ENCODE data around the gene HECA.

GRCh38 chr6:139099984-139100383 lies 34.9 kb upstream of the HECA start:
- TF ChIP-seq GATA3 (IDR thresholded peaks at IDR 0.05; ENCODE audit: low read depth, low read length) (no peak), GATA2 (IDR thresholded peaks at IDR 0.05; ENCODE audit: low read depth, low read length) (no peak)

Data from SH-SY5Y (cell line).